Measurements from ENCODE around the gene OR1L1. TPM values are rescaled to one million over a fixed set of nuclear protein-coding genes. Genes with fewer than 3 reads are reported as not detected.

Gene OR1L1
- total RNA-seq, result not detected in 2 replicates

GRCh38 chr9:122661416-122661815 lies at the start of gene OR1L1:
Gene OR1L1, plus strand, starts transcription at chr9:122661716. Its CDS starts 0 bp downstream, at chr9:122661716.

GRCh38 chr9:122614362-122614761 lies 47.2 kb upstream of the OR1L1 start, which contains the start of gene OR1Q1:
Gene OR1Q1, plus strand, starts transcription at chr9:122614738. Its CDS starts 0 bp downstream, at chr9:122614738.

DNA sequence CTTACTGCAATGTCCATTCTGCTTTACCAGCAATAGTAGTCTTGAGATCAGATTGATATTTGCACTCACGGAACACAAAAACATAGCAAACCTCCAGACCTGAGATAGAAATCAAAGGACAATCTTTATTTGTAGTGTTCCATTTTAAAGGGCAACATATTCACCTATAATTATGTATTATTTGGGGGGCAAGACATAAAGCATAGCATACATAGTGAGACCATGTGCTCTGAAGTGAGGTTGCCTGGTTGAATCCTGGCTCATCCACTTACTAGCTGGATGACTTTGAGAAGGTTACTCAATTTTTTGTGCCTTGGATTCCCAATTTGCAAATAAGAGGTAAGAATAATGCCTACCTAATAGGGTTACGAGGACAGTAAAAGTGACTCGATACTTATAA lies 4.0 kb upstream of the OR1L1 start, which contains the start of gene OR1B1:
Gene OR1B1, minus strand, starts transcription at position 101 of the 400 bp plus-strand sequence.

Other genes starting within 250 kb of the OR1L1 start
- gene OR1J1, start 183.8 kb upstream of the OR1L1 start, total RNA-seq, result not detected in 2 replicates
- not detected in 2 replicates for gene OR1J2, start 150.9 kb upstream of the OR1L1 start, total RNA-seq
- not detected in 2 replicates for gene OR1J4, start 142.6 kb upstream of the OR1L1 start, total RNA-seq
- not detected in 2 replicates for gene OR1N1, start 134.4 kb upstream of the OR1L1 start, total RNA-seq
- gene OR1N2, start 108.6 kb upstream of the OR1L1 start, total RNA-seq, result not detected in 2 replicates
- gene OR1L8, start 78.3 kb upstream of the OR1L1 start, total RNA-seq, result not detected in 2 replicates
- gene OR1Q1, start 47.0 kb upstream of the OR1L1 start, total RNA-seq, result not detected in 2 replicates
- gene OR1B1, start 4.1 kb upstream of the OR1L1 start, total RNA-seq, result not detected in 2 replicates
- gene OR1L3, start 13.4 kb downstream of the OR1L1 start, total RNA-seq, result not detected in 2 replicates
- not detected in 2 replicates for gene OR1L4, start 62.3 kb downstream of the OR1L1 start, total RNA-seq
- not detected in 2 replicates for gene OR1L6, start 80.6 kb downstream of the OR1L1 start, total RNA-seq
- not detected in 2 replicates for gene OR5C1, start 127.2 kb downstream of the OR1L1 start, total RNA-seq
- not detected in 2 replicates for gene OR1K1, start 138.4 kb downstream of the OR1L1 start, total RNA-seq
- 14.6 and 14.8 TPM in 2 replicates for gene PDCL, start 166.9 kb downstream of the OR1L1 start, total RNA-seq
- gene RC3H2, start 243.6 kb downstream of the OR1L1 start, total RNA-seq, result 18.9 and 21.8 TPM in 2 replicates